Epithelial cell of proximal tubule (primary cell): ENCODE measurements around the gene TTK. TPM values are rescaled to one million over a fixed set of nuclear protein-coding genes. Genes with fewer than 3 reads are reported as not detected.
A peak's percentile ranks its signal among the peaks of the same experiment; 100 is the strongest.

Experiments used
- DNase-seq: peaks from one replicate; pipeline ENCODE4 v3.0.0-alpha.2; 2011; ENCODE audit warnings: low read depth
- H3K4me3 ChIP-seq: 2 replicates; pipeline ENCODE4 v1.5.1; 2011; ENCODE audit warnings: low read depth, mild to moderate bottlenecking, low read length
- CTCF ChIP-seq: conservative IDR thresholded peaks from 2 replicates; pipeline ENCODE4 v1.5.1; 2012; ENCODE audit warnings: low read depth, mild to moderate bottlenecking, low read length
- total RNA-seq: library from RNA; depleted of rRNA; stranded (reverse); fragments of >200 nt; gene quantifications from 2 replicates; pipeline ENCODE4 v1.2.3, GENCODE V29; 2015

TTK gene
- total RNA-seq, result 41.5 and 44.7 TPM in 2 replicates

GRCh38 chr6:80004173-80005072 lies at the start of gene TTK:
TSS of gene TTK (plus strand) at chr6:80004649. CDS start at chr6:80005844, 1,195 bp downstream.
- TF ChIP-seq CTCF, result no peak
- DNase-seq, result peak; percentile 55

GRCh38 chr6:79954849-79955248 lies 49.6 kb upstream of the TTK start:
- TF ChIP-seq CTCF, result no peak
- no peak overlapping the region for H3K4me3 ChIP-seq
- DNase-seq, result no peak

More at GRCh38 chr6:80004173-80005072, at the start of gene TTK:
- H3K4me3 ChIP-seq, result peak within 1 kb of the TSS; percentile 86

GRCh38 chr6:79964607-79965081 lies 39.8 kb upstream of the TTK start:
- no peak overlapping the region for H3K4me3 ChIP-seq
- no peak for TF ChIP-seq CTCF
- DNase-seq, result no peak

- no peak for DNase-seq
- H3K4me3 ChIP-seq, result no peak overlapping the region
- no peak for TF ChIP-seq CTCF
Observed at GRCh38 chr6:79967178-79967577, 37.3 kb upstream of the TTK start.

- TF ChIP-seq CTCF, result no peak
- no peak overlapping the region for H3K4me3 ChIP-seq
- no peak for DNase-seq
Observed at GRCh38 chr6:79969784-79970183, 34.7 kb upstream of the TTK start.

- DNase-seq, result no peak
- no peak overlapping the region for H3K4me3 ChIP-seq
- TF ChIP-seq CTCF, result no peak
Observed at GRCh38 chr6:79971193-79971592, 33.3 kb upstream of the TTK start.

GRCh38 chr6:79981652-79982051 lies 22.8 kb upstream of the TTK start:
- H3K4me3 ChIP-seq, result no peak overlapping the region
- DNase-seq, result no peak
- no peak for TF ChIP-seq CTCF
